Measurements from ENCODE around the gene NTM.

GRCh38 chr11:131481303-131481702, 110.9 kb downstream of the NTM start:
- TF ChIP-seq, protein P1, sequence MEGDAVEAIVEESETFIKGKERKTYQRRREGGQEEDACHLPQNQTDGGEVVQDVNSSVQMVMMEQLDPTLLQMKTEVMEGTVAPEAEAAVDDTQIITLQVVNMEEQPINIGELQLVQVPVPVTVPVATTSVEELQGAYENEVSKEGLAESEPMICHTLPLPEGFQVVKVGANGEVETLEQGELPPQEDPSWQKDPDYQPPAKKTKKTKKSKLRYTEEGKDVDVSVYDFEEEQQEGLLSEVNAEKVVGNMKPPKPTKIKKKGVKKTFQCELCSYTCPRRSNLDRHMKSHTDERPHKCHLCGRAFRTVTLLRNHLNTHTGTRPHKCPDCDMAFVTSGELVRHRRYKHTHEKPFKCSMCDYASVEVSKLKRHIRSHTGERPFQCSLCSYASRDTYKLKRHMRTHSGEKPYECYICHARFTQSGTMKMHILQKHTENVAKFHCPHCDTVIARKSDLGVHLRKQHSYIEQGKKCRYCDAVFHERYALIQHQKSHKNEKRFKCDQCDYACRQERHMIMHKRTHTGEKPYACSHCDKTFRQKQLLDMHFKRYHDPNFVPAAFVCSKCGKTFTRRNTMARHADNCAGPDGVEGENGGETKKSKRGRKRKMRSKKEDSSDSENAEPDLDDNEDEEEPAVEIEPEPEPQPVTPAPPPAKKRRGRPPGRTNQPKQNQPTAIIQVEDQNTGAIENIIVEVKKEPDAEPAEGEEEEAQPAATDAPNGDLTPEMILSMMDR (IDR thresholded peaks at IDR 0.05; ENCODE audit: poor library complexity), result no peak
- TF ChIP-seq EZH2 (IDR thresholded peaks at IDR 0.05; ENCODE audit: borderline replicate concordance), result no peak

Measured in hepatocyte (in vitro differentiated cells).